A549 (cell line): ENCODE data around the gene LYST. TPM values are rescaled to one million over a fixed set of nuclear protein-coding genes. Genes with fewer than 3 reads are reported as not detected.

Experiments used
- ATAC-seq, 2 experiments: fragments of 200-7000 bp in 1 of 2; fragments of >200 bp in 1 of 2; cut with Nextera tagmentation in 1 of 2; cut with Tn5 transposase in 1 of 2; 3 replicates each; pipeline versions ENCODE4 v1.8.0 to v1.9.1; 2018 to 2020; ENCODE audit warnings: mild to moderate bottlenecking in 1 of 2, moderate library complexity in 1 of 2
- CTCF ChIA-PET: fragments of 300-600 bp; sonication (Branson Sonifier 250); formaldehyde crosslinking; extraction: SDS; loops from one replicate; lab custom pipeline; 2021; ENCODE audit warnings: antibody characterized with exemption, inconsistent platforms; lab: Yijun Ruan, JAX
- POLR2A ChIA-PET: fragments of 350-600 bp; formaldehyde crosslinking; extraction: SDS; loops from one replicate; lab custom pipeline; 2021; ENCODE audit warnings: antibody characterized with exemption, inconsistent platforms; lab: Yijun Ruan, JAX
- DNase-seq, 2 experiments: peaks; one replicate each; pipeline versions ENCODE4 v3.0.0 to v3.0.0-alpha.2; 2011 to 2016; ENCODE audit warnings: low read depth in 1 of 2, low spot score in 1 of 2
- FAIRE-seq: peaks from 2 replicates; lab custom pipeline; 2011; peaks lifted over from hg19 to GRCh38; lab: Jason Lieb, UNC
- H3K27ac ChIP-seq, 2 experiments: fragments of >200 bp; sonication (Bioruptor Twin); formaldehyde crosslinking; 3 replicates each; pipeline ENCODE4 v1.5.1; 2016 to 2017
- H3K4me1 ChIP-seq: fragments of >200 bp; sonication (Bioruptor Twin); formaldehyde crosslinking; 3 replicates; pipeline ENCODE4 v1.6.1; 2016
- H3K4me2 ChIP-seq: fragments of >200 bp; sonication (Bioruptor Twin); formaldehyde crosslinking; 3 replicates; pipeline ENCODE4 v1.6.1; 2016
- H3K4me3 ChIP-seq: fragments of >200 bp; sonication (Bioruptor Twin); formaldehyde crosslinking; 3 replicates; pipeline ENCODE4 v1.5.1; 2016
- H3K9me3 ChIP-seq: fragments of >200 bp; sonication (Bioruptor Twin); formaldehyde crosslinking; 3 replicates; pipeline ENCODE4 v1.6.1; 2016
- BHLHE40 ChIP-seq: IDR thresholded peaks from 2 replicates; pipeline ENCODE4 v1.6.1; 2012; ENCODE audit warnings: low read depth, low read length, inconsistent platforms
- CHD2 ChIP-seq: fragments of 150-350 bp; IDR thresholded peaks from 2 replicates; pipeline ENCODE4 v1.6.1; 2014; ENCODE audit warnings: low read length; ENCODE audit not compliant: partially characterized antibody
- EP300 ChIP-seq, 2 experiments: fragments of >200 bp; sonication (Bioruptor Twin); formaldehyde crosslinking; IDR thresholded peaks; 2 replicates in 1 of 2; 3 replicates in 1 of 2; pipeline ENCODE4 v1.6.1; 2016 to 2017
- ESRRA ChIP-seq: fragments of 150-350 bp; IDR thresholded peaks from 2 replicates; pipeline ENCODE4 v1.6.1; 2014; ENCODE audit warnings: mild to moderate bottlenecking, low read length, borderline replicate concordance
- FOSB ChIP-seq: fragments of 250-450 bp; sonication (Bioruptor Pico); IDR thresholded peaks from 2 replicates; pipeline ENCODE4 v1.5.0; 2020; ENCODE audit warnings: mild to moderate bottlenecking, moderate library complexity
- GATA3 ChIP-seq: IDR thresholded peaks from 2 replicates; pipeline ENCODE4 v1.6.1; 2012; ENCODE audit warnings: borderline replicate concordance
- HOXA7 ChIP-seq: fragments of 250-450 bp; sonication (Bioruptor Pico); IDR thresholded peaks from 2 replicates; pipeline ENCODE4 v1.5.0; 2020; ENCODE audit warnings: mild to moderate bottlenecking, moderate library complexity
- KDM5A ChIP-seq: fragments of 200-600 bp; sonication (generic); IDR thresholded peaks from 2 replicates; pipeline ENCODE4 v1.6.1; 2016; ENCODE audit warnings: antibody characterized with exemption, mild to moderate bottlenecking
- MYC ChIP-seq: IDR thresholded peaks from 2 replicates; pipeline ENCODE4 v1.6.1; 2012; ENCODE audit warnings: mild to moderate bottlenecking, inconsistent platforms, low read length, improper control_type of control experiment, borderline replicate concordance
- NPAS2 ChIP-seq: fragments of 250-450 bp; sonication (Bioruptor Pico); IDR thresholded peaks from 2 replicates; pipeline ENCODE4 v1.8.0; 2022; ENCODE audit warnings: mild to moderate bottlenecking, moderate library complexity, borderline replicate concordance
- NR3C1 ChIP-seq: fragments of >200 bp; sonication (Bioruptor Twin); formaldehyde crosslinking; IDR thresholded peaks from 3 replicates; pipeline ENCODE4 v1.6.1; 2017
- POLR2AphosphoS2 ChIP-seq: conservative IDR thresholded peaks from 2 replicates; pipeline ENCODE4 v1.6.1; 2012; ENCODE audit warnings: low read length, improper control_type of control experiment, inconsistent platforms
- RAD21 ChIP-seq, 2 experiments: fragments of >200 bp in 1 of 2; sonication (Bioruptor Twin) in 1 of 2; formaldehyde crosslinking in 1 of 2; IDR thresholded peaks in 1 of 2; conservative IDR thresholded peaks in 1 of 2; 2 replicates in 1 of 2; 3 replicates in 1 of 2; pipeline ENCODE4 v1.6.1; 2012 to 2018; ENCODE audit warnings: inconsistent platforms in 1 of 2
- RARB ChIP-seq: fragments of 250-450 bp; sonication (Bioruptor Pico); IDR thresholded peaks from 2 replicates; pipeline ENCODE4 v1.8.0; 2021; ENCODE audit warnings: mild to moderate bottlenecking, moderate library complexity
- RFX5 ChIP-seq: fragments of 450-650 bp; IDR thresholded peaks from 2 replicates; pipeline ENCODE4 v1.7.1; 2014; ENCODE audit warnings: antibody characterized with exemption, mild to moderate bottlenecking, moderate library complexity
- SREBF2 ChIP-seq: fragments of 450-650 bp; IDR thresholded peaks from 2 replicates; pipeline ENCODE4 v1.6.1; 2014; ENCODE audit warnings: mild to moderate bottlenecking, moderate library complexity
- TFCP2L1 ChIP-seq: fragments of 250-450 bp; sonication (Bioruptor Pico); IDR thresholded peaks from 2 replicates; pipeline ENCODE4 v1.5.0; 2021; ENCODE audit warnings: mild to moderate bottlenecking
- TP53 ChIP-seq: fragments of 250-450 bp; sonication (Bioruptor Pico); IDR thresholded peaks from 2 replicates; pipeline ENCODE4 v1.5.0; 2021; ENCODE audit warnings: mild to moderate bottlenecking, moderate library complexity
- ZC3H11A ChIP-seq: fragments of 450-650 bp; IDR thresholded peaks from 2 replicates; pipeline ENCODE4 v1.6.1; 2014; ENCODE audit warnings: antibody characterized with exemption, mild to moderate bottlenecking
- ZFP36 ChIP-seq: fragments of 450-650 bp; IDR thresholded peaks from 2 replicates; pipeline ENCODE4 v1.6.1; 2014; ENCODE audit warnings: borderline replicate concordance; ENCODE audit not compliant: partially characterized antibody
- ZNF302 ChIP-seq: fragments of 250-450 bp; sonication (Bioruptor Pico); IDR thresholded peaks from 2 replicates; pipeline ENCODE4 v1.9.0; 2021; ENCODE audit warnings: inconsistent platforms, mild to moderate bottlenecking, moderate library complexity
- WGBS: methylation state at CpG from one replicate; pipeline ENCODE4 v1.1.6; 2017; ENCODE audit errors: missing lambda C conversion rate; 5-methylcytosine and 5-hydroxymethylcytosine counted together
- polyA plus RNA-seq, 4 experiments: library from polyadenylated mRNA; depleted of rRNA in 3 of 4; stranded (reverse); fragments of >200 nt; fragmentation: RNase III in 1 of 4; extraction: RNeasy Plus Mini Kit Qiagen cat#74134 plus additional on column Dnase treatment in 1 of 4; gene quantifications; 2 replicates in 3 of 4; 3 replicates in 1 of 4; pipeline ENCODE4 v1.2.3, GENCODE V29; 2011 to 2017
- TF ChIP-seq, protein P1 (sequence below): IDR thresholded peaks from 2 replicates; pipeline ENCODE4 v1.6.1; 2012
- TF ChIP-seq, protein P2 (sequence below): fragments of 250-450 bp; sonication (Bioruptor Pico); IDR thresholded peaks from 2 replicates; pipeline ENCODE4 v1.5.0; 2020; ENCODE audit warnings: low read depth, mild to moderate bottlenecking, moderate library complexity
- TF ChIP-seq, protein P3 (sequence below): fragments of 150-350 bp; IDR thresholded peaks from 2 replicates; pipeline ENCODE4 v1.6.1; 2014; ENCODE audit warnings: low read depth, mild to moderate bottlenecking, low read length
- TF ChIP-seq, protein P4 (sequence below): IDR thresholded peaks from 2 replicates; pipeline ENCODE4 v1.6.1; 2012; ENCODE audit warnings: low read depth, borderline replicate concordance
- TF ChIP-seq, protein P5 (sequence below): fragments of >200 bp; sonication (Bioruptor Twin); formaldehyde crosslinking; IDR thresholded peaks from 3 replicates; pipeline ENCODE4 v1.5.1; 2016
- TF ChIP-seq, protein P6 (sequence below): IDR thresholded peaks from 2 replicates; pipeline ENCODE4 v1.6.1; 2012
- TF ChIP-seq, protein P7 (sequence below): fragments of >200 bp; sonication (Bioruptor Twin); formaldehyde crosslinking; IDR thresholded peaks from 2 replicates; pipeline ENCODE4 v1.6.1; 2016

The LYST gene
- polyA plus RNA-seq, 2 of the 4 experiments (the other 2 are of a cell fraction): 2.5 to 9.4 TPM

DNA sequence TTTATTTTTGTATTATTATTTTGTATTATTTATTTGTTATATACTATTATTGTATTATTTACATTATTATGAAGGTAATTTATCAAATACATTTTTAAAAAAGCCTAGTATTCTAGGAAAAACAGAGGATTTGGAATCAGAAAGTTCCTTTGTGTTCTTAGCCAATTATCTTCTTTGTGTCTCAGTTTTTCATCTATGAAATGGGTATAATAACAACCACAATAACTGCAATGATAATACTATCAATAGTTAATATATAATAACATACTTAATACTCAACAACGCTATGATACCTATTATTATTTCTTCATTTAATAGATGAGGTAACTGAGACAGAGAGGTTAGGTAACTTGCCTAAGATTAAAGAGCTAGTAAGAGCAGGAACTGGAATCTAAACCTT lies 136.7 kb downstream of the LYST start:
- TF ChIP-seq ESRRA (no peak), GATA3 (no peak), ZNF302 (CRISPR knock-in tag) (no peak), BHLHE40 (no peak), MYC (no peak), KDM5A (no peak), RARB (CRISPR knock-in tag) (no peak), ZFP36 (no peak), TP53 (CRISPR knock-in tag) (no peak), TFCP2L1 (CRISPR knock-in tag) (no peak), NPAS2 (no peak), HOXA7 (CRISPR knock-in tag) (no peak)
- TF ChIP-seq, protein P1, sequence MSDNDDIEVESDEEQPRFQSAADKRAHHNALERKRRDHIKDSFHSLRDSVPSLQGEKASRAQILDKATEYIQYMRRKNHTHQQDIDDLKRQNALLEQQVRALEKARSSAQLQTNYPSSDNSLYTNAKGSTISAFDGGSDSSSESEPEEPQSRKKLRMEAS: no peak
- TF ChIP-seq, protein P2, sequence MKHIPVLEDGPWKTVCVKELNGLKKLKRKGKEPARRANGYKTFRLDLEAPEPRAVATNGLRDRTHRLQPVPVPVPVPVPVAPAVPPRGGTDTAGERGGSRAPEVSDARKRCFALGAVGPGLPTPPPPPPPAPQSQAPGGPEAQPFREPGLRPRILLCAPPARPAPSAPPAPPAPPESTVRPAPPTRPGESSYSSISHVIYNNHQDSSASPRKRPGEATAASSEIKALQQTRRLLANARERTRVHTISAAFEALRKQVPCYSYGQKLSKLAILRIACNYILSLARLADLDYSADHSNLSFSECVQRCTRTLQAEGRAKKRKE: no peak
- TF ChIP-seq, protein P3, sequence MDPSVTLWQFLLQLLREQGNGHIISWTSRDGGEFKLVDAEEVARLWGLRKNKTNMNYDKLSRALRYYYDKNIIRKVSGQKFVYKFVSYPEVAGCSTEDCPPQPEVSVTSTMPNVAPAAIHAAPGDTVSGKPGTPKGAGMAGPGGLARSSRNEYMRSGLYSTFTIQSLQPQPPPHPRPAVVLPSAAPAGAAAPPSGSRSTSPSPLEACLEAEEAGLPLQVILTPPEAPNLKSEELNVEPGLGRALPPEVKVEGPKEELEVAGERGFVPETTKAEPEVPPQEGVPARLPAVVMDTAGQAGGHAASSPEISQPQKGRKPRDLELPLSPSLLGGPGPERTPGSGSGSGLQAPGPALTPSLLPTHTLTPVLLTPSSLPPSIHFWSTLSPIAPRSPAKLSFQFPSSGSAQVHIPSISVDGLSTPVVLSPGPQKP: no peak
- Histone ChIP-seq H3K4me3 (no peak overlapping the region), H3K27ac (no peak overlapping the region), H3K4me1 (no peaks in the 10 kb centered on the region), H3K9me3 (no peaks in the 10 kb centered on the region), H3K4me2 (no peak overlapping the region)
- ATAC-seq: no peak
- POLR2A ChIA-PET: no interaction called here
- WGBS: 83% methylated on average over 1 of the region's 1 CpG
- DNase-seq: no peak
- CTCF ChIA-PET: interaction anchor here (1.4 to 2.9 kb wide), 3 partner anchors 13 to 242 kb away, joined by 3 to 7 read pairs (median 3); no protein-coding TSS in a partner anchor
- no peak for FAIRE-seq

DNA sequence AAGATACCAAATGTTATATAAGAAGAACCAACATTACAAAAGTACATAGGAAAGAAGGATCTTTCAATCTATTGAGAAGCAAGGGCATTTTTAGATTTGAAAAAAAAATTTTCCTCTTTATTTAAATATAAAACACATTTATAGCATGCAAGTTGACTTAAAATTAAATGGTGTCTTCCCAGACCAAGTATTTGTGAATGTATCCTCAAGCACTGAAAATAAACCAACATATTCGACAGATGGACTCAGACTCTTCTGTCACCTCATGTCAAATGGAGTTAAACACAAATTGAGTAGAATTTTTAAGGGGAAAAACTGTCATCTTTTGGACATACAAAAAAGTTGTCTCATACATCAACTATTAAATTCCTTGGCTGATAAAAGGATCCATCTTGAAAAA lies 140.1 kb downstream of the LYST start:
- POLR2A ChIA-PET: no interaction called here
- no peak for TF ChIP-seq ZNF302 (CRISPR knock-in tag)
- TF ChIP-seq, protein P4, sequence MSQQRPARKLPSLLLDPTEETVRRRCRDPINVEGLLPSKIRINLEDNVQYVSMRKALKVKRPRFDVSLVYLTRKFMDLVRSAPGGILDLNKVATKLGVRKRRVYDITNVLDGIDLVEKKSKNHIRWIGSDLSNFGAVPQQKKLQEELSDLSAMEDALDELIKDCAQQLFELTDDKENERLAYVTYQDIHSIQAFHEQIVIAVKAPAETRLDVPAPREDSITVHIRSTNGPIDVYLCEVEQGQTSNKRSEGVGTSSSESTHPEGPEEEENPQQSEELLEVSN: no peak

DNA sequence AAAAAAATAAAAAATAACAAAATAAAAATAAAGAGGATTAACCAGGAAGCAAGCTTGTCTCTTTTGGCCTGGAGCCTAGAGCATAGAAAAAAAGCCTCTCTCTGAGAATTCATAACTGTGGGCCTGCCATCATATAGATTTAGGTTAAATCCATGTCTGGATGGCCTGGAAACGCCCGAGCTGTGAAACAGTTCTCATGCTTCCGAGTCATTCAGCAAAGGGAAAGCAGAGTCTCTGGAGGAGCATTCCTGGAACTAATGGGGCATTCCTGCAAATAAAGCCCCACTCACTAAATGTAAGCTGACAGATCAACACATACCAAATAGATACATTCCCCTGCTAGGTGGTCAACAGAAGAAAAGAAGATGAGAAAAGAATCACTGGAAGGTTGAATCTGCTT lies 141.3 kb downstream of the LYST start:
- Histone ChIP-seq H3K4me2 (no peak overlapping the region), H3K4me1 (no peaks in the 10 kb centered on the region), H3K4me3 (no peak overlapping the region), H3K27ac (peak overlapping the region in 1 of 2 experiments; percentile 18; a peak in 1 of 6 replicates), H3K9me3 (no peaks in the 10 kb centered on the region)
- no peak for DNase-seq
- no peak for ATAC-seq
- CTCF ChIA-PET: no interaction called here
- WGBS: 92% methylated on average over 3 of the region's 3 CpGs
- POLR2A ChIA-PET: no interaction called here
- FAIRE-seq: no peak
- TF ChIP-seq ZNF302 (CRISPR knock-in tag) (no peak), RAD21 (conservative IDR thresholded peaks at IDR 0.05 in 1 of 2, IDR thresholded peaks at IDR 0.05 in 1 of 2) (no peak), POLR2AphosphoS2 (no peak), SREBF2 (no peak), FOSB (no peak), EP300 (IDR thresholded peaks at IDR 0.05) (no peak), ZFP36 (no peak), NR3C1 (no peak), ZC3H11A (no peak), CHD2 (no peak), HOXA7 (CRISPR knock-in tag) (no peak), RARB (CRISPR knock-in tag) (no peak), RFX5 (no peak)
- TF ChIP-seq, protein P4: no peak
- TF ChIP-seq, protein P5, sequence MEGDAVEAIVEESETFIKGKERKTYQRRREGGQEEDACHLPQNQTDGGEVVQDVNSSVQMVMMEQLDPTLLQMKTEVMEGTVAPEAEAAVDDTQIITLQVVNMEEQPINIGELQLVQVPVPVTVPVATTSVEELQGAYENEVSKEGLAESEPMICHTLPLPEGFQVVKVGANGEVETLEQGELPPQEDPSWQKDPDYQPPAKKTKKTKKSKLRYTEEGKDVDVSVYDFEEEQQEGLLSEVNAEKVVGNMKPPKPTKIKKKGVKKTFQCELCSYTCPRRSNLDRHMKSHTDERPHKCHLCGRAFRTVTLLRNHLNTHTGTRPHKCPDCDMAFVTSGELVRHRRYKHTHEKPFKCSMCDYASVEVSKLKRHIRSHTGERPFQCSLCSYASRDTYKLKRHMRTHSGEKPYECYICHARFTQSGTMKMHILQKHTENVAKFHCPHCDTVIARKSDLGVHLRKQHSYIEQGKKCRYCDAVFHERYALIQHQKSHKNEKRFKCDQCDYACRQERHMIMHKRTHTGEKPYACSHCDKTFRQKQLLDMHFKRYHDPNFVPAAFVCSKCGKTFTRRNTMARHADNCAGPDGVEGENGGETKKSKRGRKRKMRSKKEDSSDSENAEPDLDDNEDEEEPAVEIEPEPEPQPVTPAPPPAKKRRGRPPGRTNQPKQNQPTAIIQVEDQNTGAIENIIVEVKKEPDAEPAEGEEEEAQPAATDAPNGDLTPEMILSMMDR: no peak
- TF ChIP-seq, protein P6, sequence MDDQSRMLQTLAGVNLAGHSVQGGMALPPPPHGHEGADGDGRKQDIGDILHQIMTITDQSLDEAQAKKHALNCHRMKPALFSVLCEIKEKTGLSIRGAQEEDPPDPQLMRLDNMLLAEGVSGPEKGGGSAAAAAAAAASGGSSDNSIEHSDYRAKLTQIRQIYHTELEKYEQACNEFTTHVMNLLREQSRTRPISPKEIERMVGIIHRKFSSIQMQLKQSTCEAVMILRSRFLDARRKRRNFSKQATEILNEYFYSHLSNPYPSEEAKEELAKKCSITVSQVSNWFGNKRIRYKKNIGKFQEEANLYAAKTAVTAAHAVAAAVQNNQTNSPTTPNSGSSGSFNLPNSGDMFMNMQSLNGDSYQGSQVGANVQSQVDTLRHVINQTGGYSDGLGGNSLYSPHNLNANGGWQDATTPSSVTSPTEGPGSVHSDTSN: no peak
- TF ChIP-seq, protein P7, sequence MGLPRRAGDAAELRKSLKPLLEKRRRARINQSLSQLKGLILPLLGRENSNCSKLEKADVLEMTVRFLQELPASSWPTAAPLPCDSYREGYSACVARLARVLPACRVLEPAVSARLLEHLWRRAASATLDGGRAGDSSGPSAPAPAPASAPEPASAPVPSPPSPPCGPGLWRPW: no peak

More for the DNA sequence above, 140.1 kb downstream of the LYST start:
- no peak overlapping the region for H3K4me2 ChIP-seq
- ATAC-seq (no peak), FAIRE-seq (peak; percentile 46), DNase-seq (no peak)
- no peaks in the 10 kb centered on the region for H3K4me1 ChIP-seq
- no peak overlapping the region for H3K4me3 ChIP-seq
- CTCF ChIA-PET: no interaction called here
- no peaks in the 10 kb centered on the region for H3K9me3 ChIP-seq
- no peak overlapping the region for H3K27ac ChIP-seq
- 87% methylated on average over 1 of the region's 1 CpG for WGBS
